Measurements from ENCODE around the gene NAA60.
"Not testable (repeated sequence)": the region's sequence is repeated elsewhere in the genome, so short reads cannot be mapped to it uniquely, and the experiment has no call there.

Gene NAA60

GRCh38 chr16:3510416-3510815 is 66.9 kb downstream of the NAA60 start:
- no peak for DNase-seq (ENCODE audit: low read depth in 2 of 2)

DNA sequence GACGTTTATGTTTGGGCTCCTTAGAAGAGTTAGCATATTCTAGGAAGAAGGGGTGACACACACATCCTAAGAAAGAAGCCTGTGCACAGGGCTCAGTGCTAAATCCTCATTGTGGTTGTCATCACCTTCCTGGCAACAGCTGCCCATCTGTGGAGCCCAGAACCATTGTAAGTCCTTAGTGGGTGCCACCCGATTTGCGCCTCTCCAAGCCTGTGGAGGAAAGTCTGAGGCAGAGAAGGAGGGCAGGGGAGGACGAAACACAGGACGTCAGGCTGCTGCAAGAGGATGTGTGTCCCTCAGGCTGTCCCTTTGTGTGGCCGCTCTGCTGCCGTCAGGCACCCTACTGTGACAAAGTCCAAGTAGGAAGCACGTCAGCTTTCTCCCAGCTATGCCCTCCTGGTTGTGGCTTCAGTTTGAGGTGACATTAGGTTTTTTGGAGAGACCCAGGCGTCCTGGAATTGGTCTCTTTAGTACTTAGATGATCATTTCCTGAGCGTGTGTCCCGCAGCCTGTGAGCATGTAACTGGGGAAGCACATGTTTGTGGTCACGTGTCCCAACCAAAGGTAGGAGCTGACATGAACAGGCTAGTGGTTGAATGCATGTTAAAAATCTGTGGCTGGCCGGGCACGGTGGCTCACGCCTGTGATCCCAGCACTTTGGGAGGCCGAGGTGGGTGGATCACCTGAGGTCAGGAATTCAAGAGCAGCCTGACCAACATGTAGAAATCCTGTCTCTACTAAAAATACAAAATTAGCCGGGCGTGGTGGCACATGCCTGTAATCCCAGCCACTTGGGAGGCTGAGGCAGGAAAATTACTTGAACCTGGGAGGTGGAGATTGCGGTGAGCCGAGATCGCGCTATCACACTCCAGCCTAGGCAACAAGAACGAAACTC is 68.1 kb downstream of the NAA60 start:
- no peak for DNase-seq (ENCODE audit: low read depth in 2 of 2)

GRCh38 chr16:3513892-3514583 is 70.6 kb downstream of the NAA60 start:
- DNase-seq (ENCODE audit: low read depth in 2 of 2), result no peak

GRCh38 chr16:3514621-3515020 is 71.1 kb downstream of the NAA60 start:
- DNase-seq (ENCODE audit: low read depth in 2 of 2), result no peak

GRCh38 chr16:3515897-3516296 is 72.4 kb downstream of the NAA60 start:
- no peak for DNase-seq (ENCODE audit: low read depth in 2 of 2)

GRCh38 chr16:3518292-3518985 is 75.0 kb downstream of the NAA60 start:
- no peak for DNase-seq (ENCODE audit: low read depth in 2 of 2)

DNA sequence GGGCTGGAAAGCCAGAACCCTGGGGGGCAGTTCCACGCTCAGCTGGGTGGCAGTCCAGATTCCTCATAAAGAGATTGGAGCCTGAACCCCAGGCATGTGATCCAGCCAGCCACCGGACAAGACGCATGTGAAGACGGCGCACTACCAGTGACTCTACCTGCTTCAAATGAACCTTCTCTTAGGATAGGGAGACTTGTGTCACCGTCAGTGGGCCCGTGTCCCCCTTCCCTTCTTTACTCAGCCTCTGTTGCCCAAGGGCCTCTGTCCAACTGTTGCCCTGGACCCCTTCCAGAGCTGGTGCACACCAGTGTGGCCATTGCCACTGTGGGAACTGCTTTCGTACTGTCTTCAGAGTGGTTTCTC is 75.5 kb downstream of the NAA60 start:
- DNase-seq (ENCODE audit: low read depth in 2 of 2), result no peak

- no peak for DNase-seq (ENCODE audit: low read depth in 2 of 2)
Observed at GRCh38 chr16:3519581-3519980, 76.1 kb downstream of the NAA60 start.

DNA sequence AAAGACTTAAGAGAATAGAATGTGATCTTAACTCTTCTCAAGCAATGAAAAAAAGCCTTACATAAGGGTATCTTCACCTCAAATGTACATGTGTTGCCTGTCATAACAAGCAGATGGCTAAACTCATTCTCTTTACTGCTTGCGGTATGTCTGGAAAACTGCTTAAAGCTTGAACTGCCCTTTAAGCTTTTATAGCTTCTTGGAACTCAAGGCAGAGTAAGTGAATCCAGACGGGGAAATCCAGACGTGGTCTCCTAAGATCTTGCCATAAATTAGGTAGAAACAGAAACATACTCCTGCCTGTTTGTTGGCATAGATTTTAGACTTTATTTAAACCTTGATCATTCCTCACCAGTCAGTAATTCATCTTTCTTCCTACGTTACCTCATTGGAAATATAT is 76.9 kb downstream of the NAA60 start:
- peak; percentile 90 to 91 for DNase-seq (ENCODE audit: low read depth in 2 of 2)

DNA sequence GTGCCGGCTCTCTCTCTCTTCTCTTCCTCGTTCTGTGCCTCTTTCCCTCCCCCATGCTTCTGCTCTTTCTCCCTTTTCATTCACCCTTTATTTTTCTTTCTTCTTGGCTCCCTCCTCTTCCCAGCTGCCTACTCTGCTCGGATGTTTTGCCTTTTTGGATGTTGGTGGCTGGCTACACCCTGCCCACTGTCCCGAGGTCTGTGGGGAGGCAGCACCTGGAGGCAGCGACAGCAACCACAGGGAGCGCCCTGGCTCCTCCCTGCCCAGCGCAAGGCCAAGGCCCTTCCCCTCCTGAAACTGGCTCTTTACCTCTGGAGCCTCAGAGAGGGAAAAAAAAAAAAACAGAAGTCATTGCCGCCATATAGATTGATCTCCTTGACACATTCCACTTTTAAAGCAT is 77.4 kb downstream of the NAA60 start:
- DNase-seq (ENCODE audit: low read depth in 2 of 2), result no peak

DNA sequence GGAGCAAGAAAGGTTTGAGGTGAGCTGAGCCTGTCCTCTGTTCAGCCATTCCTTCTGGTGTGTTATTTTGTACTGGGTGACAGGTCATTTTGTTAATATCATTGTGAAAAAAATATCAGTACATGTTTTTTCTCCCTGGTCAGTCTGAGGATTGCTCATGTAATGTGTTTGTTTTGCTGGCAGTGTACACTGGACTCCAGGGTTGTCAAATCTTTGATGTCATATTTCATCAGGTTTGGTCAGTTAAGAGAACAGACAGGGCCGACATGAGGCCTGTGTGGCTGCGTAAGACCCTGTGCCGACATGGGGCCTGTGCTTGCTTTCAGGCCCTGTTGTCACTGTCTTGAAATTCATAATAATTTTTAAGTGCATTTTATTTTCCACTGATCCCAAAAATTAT is 79.8 kb downstream of the NAA60 start:
- DNase-seq (ENCODE audit: low read depth in 2 of 2), result no peak

GRCh38 chr16:3525951-3526350 is 82.5 kb downstream of the NAA60 start:
- no peak for DNase-seq (ENCODE audit: low read depth in 2 of 2)

DNA sequence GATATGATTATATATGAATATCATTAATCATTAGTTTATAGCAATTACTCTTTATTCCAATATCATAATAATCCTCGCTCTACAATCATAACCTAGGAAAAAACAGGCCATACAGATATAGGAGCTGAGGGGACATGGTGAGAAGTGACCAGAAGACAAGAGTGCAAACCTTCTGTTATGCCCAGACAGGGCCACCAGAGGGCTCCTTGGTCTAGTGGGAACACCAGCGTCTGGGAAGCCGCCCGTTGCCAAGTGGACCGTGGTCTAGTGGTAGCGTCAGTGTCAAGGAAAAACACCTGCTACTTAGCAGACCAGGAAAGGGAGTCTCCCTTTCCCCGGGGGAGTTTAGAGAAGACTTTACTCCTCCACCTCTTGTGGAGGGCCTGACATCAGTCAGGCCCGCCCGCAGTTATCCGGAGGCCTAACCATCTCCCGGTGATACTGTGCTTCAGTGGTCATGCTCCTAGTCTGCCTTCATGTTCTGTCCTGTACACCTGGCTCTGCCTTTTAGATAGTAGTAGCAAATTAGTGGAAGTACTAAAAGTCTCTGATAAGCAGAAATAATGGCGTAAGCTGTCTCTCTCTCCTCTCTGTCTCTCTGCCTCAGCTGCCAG is 83.8 kb downstream of the NAA60 start:
- not testable (repeated sequence) for DNase-seq (ENCODE audit: low read depth in 2 of 2)

DNA sequence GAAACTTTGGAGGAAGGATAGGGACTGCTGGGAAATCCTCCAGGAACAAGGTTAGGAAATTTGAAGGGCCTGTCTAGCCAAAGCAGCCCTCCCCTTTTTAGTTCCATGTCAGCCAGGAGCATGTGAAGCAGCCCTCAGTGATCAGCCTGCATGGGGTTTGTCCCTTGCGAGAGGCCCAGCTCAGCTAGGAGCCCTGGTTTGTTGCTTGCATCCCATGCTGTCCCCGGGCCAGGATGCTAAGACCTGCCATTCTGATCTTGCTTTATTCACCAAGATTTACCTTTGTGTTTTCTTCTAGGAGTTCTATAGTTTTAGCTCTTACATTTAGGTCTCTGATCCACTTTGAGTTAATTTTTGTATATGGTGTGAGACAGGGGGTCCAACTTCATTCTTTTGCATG is 84.9 kb downstream of the NAA60 start:
- DNase-seq (ENCODE audit: low read depth in 2 of 2), result no peak

DNA sequence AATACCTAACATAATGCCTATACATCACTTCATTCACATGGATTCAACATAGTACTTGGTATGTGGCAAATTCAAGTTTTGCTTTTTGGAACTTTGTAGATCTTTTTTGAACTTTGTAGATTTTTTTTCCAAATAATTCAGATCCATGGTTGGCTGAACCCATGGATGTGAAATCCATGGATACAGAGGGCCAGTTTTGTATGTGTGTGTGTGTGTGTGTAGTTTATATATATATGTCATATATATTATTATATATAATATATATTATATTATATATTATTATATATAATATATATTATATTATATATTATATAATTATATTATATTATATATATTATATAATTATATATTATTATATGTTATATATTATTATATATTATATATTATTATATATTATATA is 85.7 kb downstream of the NAA60 start:
- no peak for DNase-seq (ENCODE audit: low read depth in 2 of 2)

DNA sequence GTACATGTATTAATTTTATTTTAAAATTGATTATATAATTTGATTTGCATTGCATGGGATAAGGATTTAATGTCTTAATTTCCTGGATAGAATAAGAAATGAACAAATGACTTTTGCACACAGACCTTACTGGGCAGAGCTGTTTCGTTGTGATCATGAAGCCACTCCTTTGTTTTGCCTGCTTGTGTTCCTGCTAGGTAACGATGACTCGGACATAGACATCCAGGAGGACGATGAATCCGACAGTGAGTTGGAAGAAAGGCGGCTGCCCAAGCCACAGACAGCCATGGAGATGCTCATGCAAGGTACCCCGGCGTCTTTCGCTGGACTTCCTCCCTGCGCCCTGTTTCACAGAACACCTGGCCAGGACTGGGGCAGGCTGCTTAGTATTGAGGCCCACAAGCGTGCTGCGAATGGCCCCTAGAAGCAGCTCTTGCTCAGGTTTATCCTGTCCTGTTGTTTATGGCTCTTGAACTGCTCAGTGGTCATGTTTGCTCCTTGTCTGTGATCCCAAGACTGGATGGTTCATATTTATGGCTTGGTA is 87.0 kb downstream of the NAA60 start:
- DNase-seq (ENCODE audit: low read depth in 2 of 2), result no peak

- DNase-seq (ENCODE audit: low read depth in 2 of 2), result no peak
Observed at GRCh38 chr16:3532741-3533140, 89.3 kb downstream of the NAA60 start.

DNA sequence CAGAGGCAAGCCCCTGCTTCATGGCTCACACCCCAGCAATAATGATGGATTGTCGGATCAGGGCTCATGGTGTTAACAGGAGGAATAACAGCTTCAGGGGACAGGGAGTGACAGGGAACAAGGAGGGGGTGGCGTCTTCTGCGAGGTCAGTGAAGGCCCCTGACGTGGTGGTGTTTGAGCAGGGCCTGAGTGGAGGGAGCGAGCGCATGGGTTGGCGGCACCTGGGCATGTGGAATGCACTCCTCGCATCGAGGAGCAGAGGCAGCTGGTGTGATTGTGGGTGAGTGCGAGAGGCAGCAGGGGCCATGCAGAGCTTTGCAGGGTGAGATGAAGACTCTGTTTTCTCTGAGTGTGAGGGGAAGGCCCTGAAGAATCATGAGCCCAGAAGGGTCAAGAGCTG is 90.6 kb downstream of the NAA60 start:
- DNase-seq (ENCODE audit: low read depth in 2 of 2), result no peak

DNA sequence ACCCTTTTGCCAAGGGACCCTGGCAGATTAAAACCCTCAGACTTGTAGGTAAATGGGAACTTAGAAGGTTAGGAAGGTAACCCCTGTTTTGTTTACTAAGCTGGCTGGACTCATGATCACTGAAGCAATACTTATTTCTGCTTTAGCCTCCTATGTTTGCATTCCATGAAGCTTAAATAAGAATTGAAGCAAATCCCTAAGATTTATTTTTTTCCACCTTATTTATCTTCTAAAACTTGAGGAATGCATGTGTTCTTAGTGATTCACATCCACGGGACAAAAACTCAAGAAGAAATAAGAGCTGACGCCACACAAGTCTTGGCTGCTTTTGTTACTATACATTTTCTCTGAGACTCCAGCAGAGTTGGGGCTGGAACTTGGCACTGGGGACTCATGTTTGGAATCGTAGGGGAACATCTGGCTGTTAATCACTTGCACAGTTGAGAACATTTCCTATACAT is 92.8 kb downstream of the NAA60 start:
- DNase-seq (ENCODE audit: low read depth in 2 of 2), result peak; percentile 68

Measured in fibroblast of skin of left biceps (primary cell).